KOPT-K1 (cell line): ENCODE measurements around the gene TAGLN2.

Experiments
- H3K27ac ChIP-seq: fragments of 200-600 bp; sonication (generic); 2 replicates; pipeline ENCODE4 v1.5.1; 2016; ENCODE audit warnings: antibody characterized with exemption, mild to moderate bottlenecking, low read depth, low read length; ENCODE audit not compliant: poor library complexity, severe bottlenecking
- H3K36me3 ChIP-seq: fragments of 200-600 bp; sonication (generic); 2 replicates; pipeline ENCODE4 v1.5.1; 2017; ENCODE audit warnings: antibody characterized with exemption, mild to moderate bottlenecking, low read length, moderate library complexity; ENCODE audit not compliant: insufficient read depth
- H3K9me3 ChIP-seq: fragments of 200-600 bp; sonication (generic); 2 replicates; pipeline ENCODE4 v1.5.1; 2017; ENCODE audit warnings: antibody characterized with exemption, low read length, mild to moderate bottlenecking; ENCODE audit not compliant: insufficient read depth, poor library complexity, severe bottlenecking

Gene TAGLN2

DNA sequence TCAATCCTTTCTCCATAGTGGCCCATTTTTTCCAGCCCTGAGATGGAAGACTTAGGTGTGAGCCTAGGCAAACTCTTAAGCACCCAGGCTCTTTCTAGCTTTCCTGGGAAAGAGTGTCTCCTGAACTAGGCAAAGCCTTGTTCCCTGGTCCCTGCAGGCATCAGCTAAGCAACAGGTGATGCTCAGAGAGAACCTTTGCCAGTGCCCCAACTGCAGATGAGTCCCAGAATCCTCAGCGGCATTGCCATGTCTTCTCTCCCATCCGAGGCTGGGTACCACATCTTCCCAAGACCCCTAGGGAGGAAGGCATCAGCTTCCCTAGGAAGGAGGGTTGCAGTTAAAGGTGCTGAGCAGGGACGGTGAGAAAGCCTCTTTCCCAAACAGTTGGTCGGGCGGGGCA lies 54.6 kb downstream of the TAGLN2 start:
- Histone ChIP-seq H3K9me3 (no peaks in the 10 kb centered on the region), H3K27ac (no peak overlapping the region), H3K36me3 (no peaks in the 10 kb centered on the region)

DNA sequence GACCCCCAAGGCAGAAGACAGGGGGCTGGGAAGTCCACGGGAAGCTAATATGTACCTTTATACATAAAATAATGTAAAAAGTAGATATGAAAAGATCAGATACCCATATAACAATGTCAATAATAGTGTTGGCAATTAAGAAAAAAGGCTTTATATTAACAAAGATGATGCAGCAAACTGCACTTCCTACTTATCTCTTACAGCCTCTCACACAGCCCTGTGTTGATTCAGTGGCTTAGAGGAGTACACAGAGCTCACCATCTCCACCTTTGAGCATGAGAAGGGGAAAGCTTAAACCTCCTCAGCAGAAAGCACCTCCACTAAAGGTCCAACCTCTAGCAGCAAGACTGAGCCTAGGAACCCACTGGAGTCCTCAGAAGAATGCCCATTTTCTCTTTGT lies 55.7 kb downstream of the TAGLN2 start:
- no peaks in the 10 kb centered on the region for H3K9me3 ChIP-seq
- no peak overlapping the region for H3K27ac ChIP-seq
- no peaks in the 10 kb centered on the region for H3K36me3 ChIP-seq

DNA sequence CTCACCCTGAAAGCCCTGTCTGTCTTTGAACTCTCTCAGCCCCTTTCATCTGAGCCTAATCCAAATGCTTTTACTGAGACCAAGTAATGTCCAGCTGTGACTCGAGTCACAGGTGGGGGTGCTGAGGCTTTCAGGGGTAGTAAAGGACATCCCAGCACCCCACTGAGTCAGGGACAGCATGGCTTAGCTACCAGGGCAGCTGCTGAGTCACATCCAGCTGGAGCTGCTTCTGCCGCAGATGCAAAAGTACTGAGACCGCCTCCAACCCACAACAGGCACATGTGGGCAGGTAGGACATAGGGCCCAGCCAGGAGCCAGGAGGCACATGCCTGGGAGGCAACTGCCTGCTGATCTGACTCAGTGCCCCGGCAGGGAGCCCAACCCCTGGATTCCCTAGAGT lies 56.1 kb downstream of the TAGLN2 start:
- Histone ChIP-seq H3K27ac (no peak overlapping the region), H3K36me3 (no peaks in the 10 kb centered on the region), H3K9me3 (no peaks in the 10 kb centered on the region)

DNA sequence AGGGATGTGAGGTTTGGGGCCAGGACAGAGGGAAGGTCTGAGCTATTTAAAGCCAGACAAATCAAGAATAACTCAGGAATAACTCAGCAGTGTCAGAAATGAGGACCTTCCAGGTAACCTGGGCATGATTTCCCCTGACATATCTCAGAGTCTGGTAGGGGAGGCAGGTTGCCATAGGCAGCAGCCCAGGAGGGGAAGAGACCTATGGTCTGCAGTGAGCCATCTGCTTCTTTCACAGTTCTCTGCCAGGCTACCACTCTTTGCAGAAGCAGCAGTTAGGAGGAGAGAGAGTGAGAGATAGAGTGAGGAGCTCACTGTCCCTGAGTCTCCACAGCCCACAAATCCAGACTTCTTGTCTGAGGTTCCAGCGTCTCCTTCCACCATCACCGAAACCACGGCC lies 56.5 kb downstream of the TAGLN2 start:
- no peak overlapping the region for H3K27ac ChIP-seq
- H3K36me3 ChIP-seq, result no peaks in the 10 kb centered on the region
- no peaks in the 10 kb centered on the region for H3K9me3 ChIP-seq
